IgD-negative memory B cell (primary cell): ENCODE results near the gene TLCD5. TPM values are rescaled to one million over a fixed set of nuclear protein-coding genes. Genes with fewer than 3 reads are reported as not detected.

Source experiments
- H3K27ac Mint-ChIP-seq, 3 donors: one replicate each; pipeline ENCODE4 v1.8.0; 2020 to 2022; ENCODE audit warnings: mild to moderate bottlenecking in 3 of 3, mixed read lengths in 3 of 3, moderate library complexity in 1 of 3
- H3K27me3 Mint-ChIP-seq: one replicate; pipeline ENCODE4 v1.8.0; 2021; ENCODE audit warnings: mixed read lengths
- H3K36me3 Mint-ChIP-seq: one replicate; pipeline ENCODE4 v1.8.0; 2020; ENCODE audit warnings: mild to moderate bottlenecking, mixed read lengths
- H3K4me1 Mint-ChIP-seq, 3 donors: one replicate each; pipeline ENCODE4 v1.8.0; 2020 to 2022; ENCODE audit warnings: mixed read lengths in 3 of 3, mild to moderate bottlenecking in 1 of 3
- H3K4me3 Mint-ChIP-seq, 4 donors: one replicate each; pipeline ENCODE4 v1.8.0; 2020 to 2022; ENCODE audit warnings: mild to moderate bottlenecking in 4 of 4, mixed read lengths in 4 of 4, moderate library complexity in 3 of 4
- H3K9me3 Mint-ChIP-seq, 3 donors: one replicate each; pipeline ENCODE4 v1.8.0; 2020 to 2021; ENCODE audit warnings: mixed read lengths in 3 of 3, mild to moderate bottlenecking in 1 of 3
- polyA plus RNA-seq: library from polyadenylated mRNA; unstranded; fragments of 300-500 nt; fragmentation: Illumina TruSeq; gene quantifications from one replicate; pipeline ENCODE4 v1.2.3, GENCODE V29; 2021

TLCD5 gene
- polyA plus RNA-seq, 1 donor from 2014 or later, result not detected

GRCh38 chr11:120327311-120327710, 2.2 kb downstream of the TLCD5 start:
- peak overlapping the region in 1 of 4 donors; percentile 31 for H3K4me3 Mint-ChIP-seq
- H3K36me3 Mint-ChIP-seq, result no peaks in the 10 kb centered on the region
- peaks cover 8 to 11% (median 8%) of the 10 kb centered on the region in 3 donors for H3K4me1 Mint-ChIP-seq
- no peak overlapping the region for H3K27ac Mint-ChIP-seq
- peaks cover 31% of the 10 kb centered on the region for H3K27me3 Mint-ChIP-seq
- no peaks in the 10 kb centered on the region for H3K9me3 Mint-ChIP-seq

GRCh38 chr11:120329556-120329955, 4.5 kb downstream of the TLCD5 start:
- H3K36me3 Mint-ChIP-seq, result no peaks in the 10 kb centered on the region
- no peak overlapping the region for H3K4me3 Mint-ChIP-seq
- no peak overlapping the region for H3K27ac Mint-ChIP-seq
- peaks cover 8 to 11% (median 8%) of the 10 kb centered on the region in 3 donors for H3K4me1 Mint-ChIP-seq
- H3K9me3 Mint-ChIP-seq, result no peaks in the 10 kb centered on the region
- H3K27me3 Mint-ChIP-seq, result peaks cover 25% of the 10 kb centered on the region

- Mint-ChIP-seq H3K9me3 (no peaks in the 10 kb centered on the region), H3K4me3 (no peak overlapping the region), H3K4me1 (peaks cover 8 to 15% (median 8%) of the 10 kb centered on the region in 3 donors), H3K27ac (no peak overlapping the region), H3K27me3 (peaks cover 21% of the 10 kb centered on the region), H3K36me3 (no peaks in the 10 kb centered on the region)
Measured at GRCh38 chr11:120330045-120330444, 4.9 kb downstream of the TLCD5 start.

DNA sequence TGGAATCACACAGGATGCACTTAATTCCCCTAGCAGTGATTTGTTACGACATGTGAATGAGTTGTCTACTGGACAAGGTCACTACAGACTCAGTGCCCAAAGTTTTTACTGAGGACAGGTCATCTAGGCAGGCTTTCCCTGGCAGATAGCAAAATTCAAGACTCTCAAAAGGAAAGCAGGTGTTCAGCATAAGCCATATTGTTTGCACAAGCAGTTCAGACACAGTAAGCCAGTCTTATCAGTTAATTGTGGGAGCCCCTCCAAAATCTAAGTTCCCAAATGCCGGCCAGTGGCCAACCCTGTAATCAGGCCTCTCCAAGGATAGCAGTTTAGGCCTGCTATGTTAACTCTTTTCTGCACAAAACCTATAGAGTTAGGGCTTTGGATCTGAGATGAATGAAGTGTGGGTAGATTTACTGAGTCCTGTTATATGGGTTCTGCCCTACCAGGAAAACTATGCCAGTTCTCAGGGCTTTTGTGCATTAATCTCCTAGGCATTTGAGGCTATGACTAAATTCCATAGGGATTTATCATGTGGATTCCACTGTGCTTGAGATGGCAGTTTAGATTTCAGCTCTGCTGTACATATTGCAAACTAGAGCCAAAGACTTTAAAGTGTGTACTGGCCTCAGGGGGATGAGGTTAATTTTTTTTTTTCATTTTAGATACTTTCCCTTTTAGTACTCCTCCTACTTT, 6.3 kb downstream of the TLCD5 start:
- no peak overlapping the region for H3K27ac Mint-ChIP-seq
- no peak overlapping the region for H3K4me3 Mint-ChIP-seq
- peaks cover 12% of the 10 kb centered on the region for H3K27me3 Mint-ChIP-seq
- H3K4me1 Mint-ChIP-seq, result peaks cover 7 to 10% (median 7%) of the 10 kb centered on the region in 3 donors
- no peaks in the 10 kb centered on the region for H3K36me3 Mint-ChIP-seq
- H3K9me3 Mint-ChIP-seq, result no peaks in the 10 kb centered on the region

- Mint-ChIP-seq H3K27me3 (peaks cover 17% of the 10 kb centered on the region), H3K36me3 (no peaks in the 10 kb centered on the region), H3K27ac (peak overlapping the region in 1 of 3 donors; percentile 63), H3K4me1 (peaks cover 16 to 20% (median 17%) of the 10 kb centered on the region in 3 donors), H3K9me3 (peaks cover 0 to 2% (median 0%) of the 10 kb centered on the region in 3 donors), H3K4me3 (no peak overlapping the region)
Measured at GRCh38 chr11:120332822-120333716, 8.0 kb downstream of the TLCD5 start.

GRCh38 chr11:120333801-120334200, 8.7 kb downstream of the TLCD5 start:
- Mint-ChIP-seq H3K27ac (no peak overlapping the region), H3K36me3 (no peaks in the 10 kb centered on the region), H3K27me3 (peaks cover 20% of the 10 kb centered on the region), H3K4me3 (no peak overlapping the region), H3K9me3 (peaks cover 0 to 2% (median 0%) of the 10 kb centered on the region in 3 donors), H3K4me1 (peaks cover 18 to 21% (median 20%) of the 10 kb centered on the region in 3 donors)

- no peak overlapping the region for H3K27ac Mint-ChIP-seq
- no peak overlapping the region for H3K4me3 Mint-ChIP-seq
- peaks cover 18 to 22% (median 20%) of the 10 kb centered on the region in 3 donors for H3K4me1 Mint-ChIP-seq
- H3K9me3 Mint-ChIP-seq, result peaks cover 0 to 2% (median 0%) of the 10 kb centered on the region in 3 donors
- H3K27me3 Mint-ChIP-seq, result peaks cover 22% of the 10 kb centered on the region
- H3K36me3 Mint-ChIP-seq, result no peaks in the 10 kb centered on the region
Measured at GRCh38 chr11:120334332-120334731, 9.2 kb downstream of the TLCD5 start.

DNA sequence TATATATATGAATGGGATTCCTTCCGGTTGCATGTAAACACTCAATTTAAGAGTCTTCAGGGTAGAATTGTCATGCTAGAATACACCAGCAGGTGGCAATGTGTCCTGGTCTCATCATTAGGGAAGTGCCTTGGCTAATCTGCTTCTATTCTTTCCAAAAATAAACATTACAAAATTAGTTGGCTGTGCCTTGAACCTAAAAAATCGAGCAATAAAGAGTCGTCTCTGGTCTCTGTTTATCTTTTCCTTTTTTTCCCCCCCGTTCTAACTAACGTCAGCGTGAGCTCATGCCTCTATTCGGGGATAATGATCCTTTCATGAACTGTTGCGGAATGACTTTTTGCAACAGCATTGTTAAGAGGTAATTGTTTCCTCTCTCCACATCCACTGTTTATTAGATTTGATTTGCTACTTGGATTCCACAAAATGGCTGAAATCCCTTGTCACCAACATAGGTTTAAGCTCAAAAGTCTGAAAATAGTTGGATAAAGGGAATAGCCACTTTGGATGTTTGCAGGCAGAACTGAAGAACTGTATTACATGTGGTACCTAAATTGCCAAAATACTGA, 9.9 kb downstream of the TLCD5 start:
- peak overlapping the region; percentile 81 to 87 (median 86) for H3K4me3 Mint-ChIP-seq
- peak overlapping the region; percentile 3 to 55 (median 34) for H3K27ac Mint-ChIP-seq
- no peaks in the 10 kb centered on the region for H3K36me3 Mint-ChIP-seq

GRCh38 chr11:120335556-120335907, 10.4 kb downstream of the TLCD5 start:
- H3K9me3 Mint-ChIP-seq, result peaks cover 0 to 2% (median 0%) of the 10 kb centered on the region in 3 donors
- no peaks in the 10 kb centered on the region for H3K36me3 Mint-ChIP-seq
- H3K27ac Mint-ChIP-seq, result peak overlapping the region; percentile 3 to 83 (median 55)
- H3K4me3 Mint-ChIP-seq, result peak overlapping the region; percentile 81 to 87 (median 86)
- H3K4me1 Mint-ChIP-seq, result peaks cover 18 to 30% (median 20%) of the 10 kb centered on the region in 3 donors
- peaks cover 31% of the 10 kb centered on the region for H3K27me3 Mint-ChIP-seq

More for the DNA sequence above, 9.9 kb downstream of the TLCD5 start:
- H3K9me3 Mint-ChIP-seq, result peaks cover 0 to 2% (median 0%) of the 10 kb centered on the region in 3 donors
- H3K27me3 Mint-ChIP-seq, result peaks cover 26% of the 10 kb centered on the region
- H3K4me1 Mint-ChIP-seq, result peaks cover 18 to 29% (median 20%) of the 10 kb centered on the region in 3 donors

DNA sequence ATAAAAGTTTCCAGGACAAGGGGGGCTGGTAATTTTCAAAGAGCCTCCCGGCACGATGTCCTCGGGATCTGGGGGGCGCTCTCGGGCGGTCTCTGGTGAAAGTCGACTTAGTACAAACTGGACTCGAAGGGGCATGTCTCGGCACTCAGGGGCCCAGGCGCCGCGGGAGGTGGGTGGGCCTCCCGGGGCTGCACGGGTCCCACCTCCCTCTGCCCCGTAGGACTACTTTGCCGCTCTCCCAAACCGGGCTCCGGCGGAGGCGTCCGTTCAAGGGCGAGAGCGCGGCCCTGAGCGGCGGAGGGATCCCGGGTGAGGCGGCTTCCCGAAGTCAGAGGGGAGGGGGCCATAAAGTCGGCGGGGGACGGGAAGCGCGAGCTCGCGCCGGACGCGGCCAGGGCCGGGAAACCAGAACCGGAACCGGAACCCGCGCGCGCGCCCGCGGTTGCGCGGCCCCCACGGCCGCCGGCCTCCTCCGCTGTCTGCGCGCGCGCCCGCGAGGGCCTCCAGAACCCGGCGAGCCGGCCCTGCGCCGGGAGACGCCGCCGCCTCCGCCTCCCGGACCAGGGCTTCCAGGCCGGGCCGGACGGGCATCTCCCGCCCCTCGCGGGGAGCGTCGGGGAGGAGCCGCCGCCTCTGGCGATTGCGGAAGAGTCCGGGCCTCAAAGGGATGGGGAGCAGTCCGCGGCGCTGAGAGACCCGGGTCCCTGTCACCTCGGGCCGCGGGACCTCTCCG, 11.0 kb downstream of the TLCD5 start, which contains the start of gene ARHGEF12:
Gene ARHGEF12 (plus strand): TSS at position 506 of the 733 bp plus-strand sequence. CDS start 831 bp downstream, outside the sequence.
- Mint-ChIP-seq H3K27me3 (peaks cover 35% of the 10 kb centered on the region), H3K36me3 (no peaks in the 10 kb centered on the region), H3K4me1 (peaks cover 18 to 30% (median 20%) of the 10 kb centered on the region in 3 donors), H3K4me3 (peak within 1 kb of the TSS; percentile 85 to 96 (median 92)), H3K9me3 (peaks cover 0 to 2% (median 0%) of the 10 kb centered on the region in 3 donors), H3K27ac (peak within 1 kb of the TSS; percentile 66 to 96 (median 89))

- Mint-ChIP-seq H3K9me3 (peaks cover 0 to 2% (median 0%) of the 10 kb centered on the region in 3 donors), H3K4me1 (peaks cover 19 to 30% (median 20%) of the 10 kb centered on the region in 3 donors), H3K27me3 (peaks cover 37% of the 10 kb centered on the region), H3K4me3 (peak overlapping the region; percentile 83 to 96 (median 92)), H3K27ac (peak overlapping the region; percentile 66 to 96 (median 89)), H3K36me3 (no peaks in the 10 kb centered on the region)
Measured at GRCh38 chr11:120336641-120337354, 11.7 kb downstream of the TLCD5 start.

- peak overlapping the region; percentile 83 to 96 (median 92) for H3K4me3 Mint-ChIP-seq
- H3K4me1 Mint-ChIP-seq, result peaks cover 19 to 30% (median 20%) of the 10 kb centered on the region in 3 donors
- H3K27ac Mint-ChIP-seq, result peak overlapping the region in 2 of 3 donors; percentile 16 to 96
- H3K27me3 Mint-ChIP-seq, result peaks cover 43% of the 10 kb centered on the region
- H3K9me3 Mint-ChIP-seq, result peaks cover 0 to 4% (median 0%) of the 10 kb centered on the region in 3 donors
- H3K36me3 Mint-ChIP-seq, result no peaks in the 10 kb centered on the region
Measured at GRCh38 chr11:120337355-120338106, 12.4 kb downstream of the TLCD5 start.
